WI38 (cell line): ENCODE results near the gene EMC1.
"Not testable (repeated sequence)": the region's sequence is repeated elsewhere in the genome, so short reads cannot be mapped to it uniquely, and the experiment has no call there.

Source experiments
- H3K4me3 ChIP-seq: 2 replicates; pipeline ENCODE4 v1.5.1; 2011; ENCODE audit warnings: low read depth, mild to moderate bottlenecking, control low read depth, low read length
- TF ChIP-seq, protein P1 (sequence below): IDR thresholded peaks from 2 replicates; pipeline ENCODE4 v1.5.1; 2012; ENCODE audit warnings: low read depth, mild to moderate bottlenecking, control low read depth, low read length

The EMC1 gene

DNA sequence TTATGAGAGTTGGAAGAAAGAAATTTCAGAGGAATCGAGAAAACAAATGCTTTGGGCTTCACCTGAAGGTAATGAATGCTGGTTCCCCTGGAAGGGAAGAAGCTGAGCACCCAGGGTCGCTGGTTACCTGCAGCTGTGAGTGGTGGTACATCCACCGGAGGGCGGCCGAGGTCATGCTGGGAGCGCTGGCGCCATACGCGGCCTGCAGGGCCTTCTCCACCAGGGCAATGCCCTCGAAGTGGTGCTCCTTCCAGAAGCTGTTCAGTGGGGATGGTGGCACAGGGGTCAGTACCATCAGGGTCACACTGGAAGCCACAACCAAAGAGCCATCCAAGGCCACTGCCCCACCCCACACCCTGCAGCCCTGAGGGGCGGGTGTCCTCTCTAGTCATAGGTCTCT, 17.1 kb upstream of the EMC1 start:
- TF ChIP-seq, protein P1, sequence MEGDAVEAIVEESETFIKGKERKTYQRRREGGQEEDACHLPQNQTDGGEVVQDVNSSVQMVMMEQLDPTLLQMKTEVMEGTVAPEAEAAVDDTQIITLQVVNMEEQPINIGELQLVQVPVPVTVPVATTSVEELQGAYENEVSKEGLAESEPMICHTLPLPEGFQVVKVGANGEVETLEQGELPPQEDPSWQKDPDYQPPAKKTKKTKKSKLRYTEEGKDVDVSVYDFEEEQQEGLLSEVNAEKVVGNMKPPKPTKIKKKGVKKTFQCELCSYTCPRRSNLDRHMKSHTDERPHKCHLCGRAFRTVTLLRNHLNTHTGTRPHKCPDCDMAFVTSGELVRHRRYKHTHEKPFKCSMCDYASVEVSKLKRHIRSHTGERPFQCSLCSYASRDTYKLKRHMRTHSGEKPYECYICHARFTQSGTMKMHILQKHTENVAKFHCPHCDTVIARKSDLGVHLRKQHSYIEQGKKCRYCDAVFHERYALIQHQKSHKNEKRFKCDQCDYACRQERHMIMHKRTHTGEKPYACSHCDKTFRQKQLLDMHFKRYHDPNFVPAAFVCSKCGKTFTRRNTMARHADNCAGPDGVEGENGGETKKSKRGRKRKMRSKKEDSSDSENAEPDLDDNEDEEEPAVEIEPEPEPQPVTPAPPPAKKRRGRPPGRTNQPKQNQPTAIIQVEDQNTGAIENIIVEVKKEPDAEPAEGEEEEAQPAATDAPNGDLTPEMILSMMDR = no peak
- no peak overlapping the region for H3K4me3 ChIP-seq

DNA sequence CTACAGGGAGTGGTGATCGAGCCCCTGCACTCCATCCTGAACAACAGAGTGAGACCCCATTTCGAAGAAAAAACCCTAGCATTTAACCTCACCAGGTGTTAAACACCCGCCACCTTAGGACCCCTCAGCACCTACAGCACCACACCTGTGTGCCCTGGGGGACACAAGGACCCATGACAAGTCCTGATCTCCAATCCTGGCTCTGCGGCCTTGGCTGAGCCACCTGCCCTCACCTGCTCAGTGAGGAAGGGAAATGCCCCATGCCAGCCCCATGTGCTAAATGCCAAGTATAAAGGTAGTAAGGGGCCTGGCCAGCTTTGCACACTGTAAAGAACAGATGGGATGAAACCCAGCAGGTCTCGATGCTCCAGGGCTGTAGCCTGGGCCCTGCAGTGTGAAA, 11.4 kb upstream of the EMC1 start:
- TF ChIP-seq, protein P1 = no peak
- no peak overlapping the region for H3K4me3 ChIP-seq

DNA sequence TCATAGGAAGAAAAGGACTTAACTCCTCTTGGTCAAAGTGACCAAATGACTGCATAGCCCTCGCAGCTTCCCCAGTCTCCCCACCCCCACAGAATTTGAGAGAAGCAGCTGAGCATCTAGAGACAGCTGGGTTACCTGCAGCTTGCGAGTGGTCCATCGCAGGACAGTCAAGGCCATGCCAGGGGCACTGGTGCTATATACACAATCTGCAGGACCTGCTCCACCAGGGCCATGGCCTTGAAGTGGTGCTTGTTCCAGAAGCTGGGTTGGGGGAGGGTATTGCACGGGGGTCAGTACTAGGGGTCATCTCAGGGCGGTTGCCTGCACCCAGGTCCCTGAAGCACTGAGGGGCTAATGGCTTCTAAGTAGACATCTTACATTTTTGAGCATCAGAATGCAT, 10.7 kb upstream of the EMC1 start:
- TF ChIP-seq, protein P1 = no peak
- H3K4me3 ChIP-seq = no peak overlapping the region

DNA sequence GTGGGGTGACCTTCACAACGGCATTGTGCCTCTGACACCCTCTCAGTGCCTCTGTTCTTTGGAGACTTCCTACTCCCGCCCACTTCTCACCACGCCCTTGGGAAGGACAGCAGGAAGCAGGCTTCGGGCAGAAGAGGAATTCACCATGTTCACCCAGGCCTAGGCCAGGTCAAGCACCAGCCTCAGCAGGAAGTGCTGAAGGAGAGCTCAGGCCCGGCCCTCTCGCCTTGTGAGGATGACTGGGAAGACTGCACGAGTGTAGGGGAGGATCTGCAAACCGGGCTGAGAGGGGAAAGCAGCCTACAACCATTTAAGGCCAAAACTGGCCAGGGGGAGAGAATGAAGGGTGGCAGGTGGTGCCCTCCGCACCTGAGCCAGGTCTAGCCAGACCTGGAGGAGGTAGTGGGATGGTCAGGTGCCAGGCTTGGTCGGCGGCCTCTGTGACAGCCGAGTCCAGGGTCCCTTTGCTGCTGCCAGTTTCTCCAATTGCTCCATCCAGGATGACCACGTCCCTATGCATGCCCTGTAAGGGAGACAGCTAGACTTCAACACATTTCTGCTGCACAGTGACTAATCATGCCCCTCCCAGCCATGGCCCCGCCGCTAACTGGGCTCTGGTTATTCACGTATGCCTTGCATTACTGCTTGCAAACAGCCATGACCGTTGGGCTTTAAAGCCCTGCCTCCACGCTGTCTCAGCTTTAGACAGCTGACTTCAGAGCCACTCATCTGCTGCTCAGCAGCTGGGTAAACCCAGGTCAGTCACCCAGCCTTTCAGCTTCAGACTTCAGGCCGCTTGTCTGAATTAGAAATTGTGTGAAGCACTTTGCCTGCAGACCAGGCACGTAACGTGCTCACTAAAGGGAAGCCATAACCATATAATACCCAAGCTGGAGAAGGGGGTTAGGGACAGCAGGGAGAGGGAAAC, 9.2 kb upstream of the EMC1 start:
- H3K4me3 ChIP-seq = no peak overlapping the region
- TF ChIP-seq, protein P1 = no peak

DNA sequence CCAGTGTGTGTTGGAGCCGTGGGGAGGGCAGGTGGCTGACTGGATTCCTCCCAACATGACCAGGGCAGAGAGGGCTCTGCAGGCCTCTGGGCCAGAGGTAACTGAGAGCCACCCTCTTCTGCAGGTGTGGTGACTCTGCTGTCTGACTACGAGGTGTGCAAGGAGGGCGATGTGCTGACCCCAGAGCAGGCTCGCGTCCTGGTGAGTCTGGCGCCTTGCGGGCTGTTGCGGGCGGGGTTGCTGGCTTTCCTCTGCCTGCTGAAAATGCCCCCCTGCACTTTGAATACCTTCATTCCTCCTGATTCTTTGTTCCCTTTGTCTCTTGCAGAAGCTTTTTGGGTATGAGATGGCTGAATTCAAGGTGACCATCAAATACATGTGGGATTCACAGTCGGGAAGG, 7.0 kb upstream of the EMC1 start:
- no peak overlapping the region for H3K4me3 ChIP-seq
- TF ChIP-seq, protein P1 = no peak

DNA sequence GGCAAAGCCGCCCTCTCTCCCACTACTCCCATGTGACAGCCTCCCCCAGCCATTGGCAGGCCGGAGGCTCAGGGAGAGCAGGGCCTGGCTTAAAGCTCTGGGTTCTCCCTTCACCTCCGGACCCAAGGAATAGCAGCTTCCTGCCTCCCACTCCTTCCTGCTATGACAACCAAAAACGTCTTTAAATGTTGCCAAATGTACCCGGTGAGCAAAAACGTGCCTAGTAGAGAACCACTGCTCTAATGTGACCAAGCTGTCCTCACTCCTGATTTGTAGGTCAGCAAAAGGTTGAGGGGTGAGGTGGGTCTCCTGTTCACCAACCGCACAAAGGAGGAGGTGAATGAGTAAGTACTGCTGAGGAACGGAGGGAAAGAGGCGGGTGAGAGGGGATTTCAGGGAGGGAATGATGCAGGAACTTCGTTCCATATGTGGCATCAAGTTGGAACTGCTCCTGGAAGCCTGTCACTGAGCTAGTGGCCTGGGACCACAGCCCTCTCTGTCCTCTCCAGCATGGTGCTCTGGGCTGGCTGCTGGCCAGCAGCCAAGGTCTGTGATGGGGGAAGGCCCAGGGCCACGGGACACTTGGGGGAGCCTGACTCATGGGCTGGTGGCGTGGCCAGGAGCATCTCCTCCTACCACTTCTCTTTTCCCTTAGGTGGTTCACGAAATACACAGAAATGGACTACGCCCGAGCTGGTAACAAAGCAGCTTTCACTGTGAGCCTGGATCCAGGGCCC, 6.0 kb upstream of the EMC1 start:
- no peak overlapping the region for H3K4me3 ChIP-seq
- TF ChIP-seq, protein P1 = no peak

DNA sequence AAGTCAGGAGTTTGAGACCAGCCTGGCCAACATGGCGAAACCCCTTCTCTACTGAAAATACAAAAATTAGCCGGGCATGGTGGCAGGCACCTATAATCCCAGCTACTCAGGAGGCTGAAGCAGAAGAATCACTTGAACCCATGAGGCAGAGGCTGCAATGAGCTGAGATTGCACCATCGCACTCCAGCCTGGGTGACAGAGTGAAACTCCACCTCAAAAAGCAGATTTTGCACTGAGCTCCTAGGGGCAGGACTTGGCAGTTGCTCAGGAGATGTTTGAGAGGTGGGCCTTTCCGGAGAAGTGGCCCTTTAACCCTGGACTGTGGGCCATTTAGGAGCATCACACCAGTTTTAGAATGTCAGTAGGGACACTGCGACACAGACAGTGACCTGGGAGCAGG, 5.0 kb upstream of the EMC1 start:
- not testable (repeated sequence) for H3K4me3 ChIP-seq
